GM12874 (cell line): ENCODE results near the gene NUAK2.

ENCODE experiments used
- CTCF ChIP-seq: IDR thresholded peaks from 2 replicates; pipeline ENCODE4 v1.5.1; 2011; ENCODE audit warnings: low read depth, mild to moderate bottlenecking, control low read depth, low read length, moderate library complexity; ENCODE audit not compliant: insufficient read depth

Gene NUAK2

GRCh38 chr1:205351984-205352713 lies 30.6 kb upstream of the NUAK2 start:
- TF ChIP-seq CTCF, result no peak

GRCh38 chr1:205350691-205351141 lies 29.2 kb upstream of the NUAK2 start:
- no peak for TF ChIP-seq CTCF

- no peak for TF ChIP-seq CTCF
Observed at GRCh38 chr1:205350124-205350523, 28.6 kb upstream of the NUAK2 start.

GRCh38 chr1:205348554-205349487 lies 27.3 kb upstream of the NUAK2 start:
- TF ChIP-seq CTCF, result no peak

GRCh38 chr1:205346956-205347574 lies 25.5 kb upstream of the NUAK2 start:
- TF ChIP-seq CTCF, result no peak

GRCh38 chr1:205345761-205346160 lies 24.2 kb upstream of the NUAK2 start:
- TF ChIP-seq CTCF, result no peak

- no peak for TF ChIP-seq CTCF
Observed at GRCh38 chr1:205344066-205344928, 22.8 kb upstream of the NUAK2 start.
